ENCODE results near the gene FAM151A.
"Not testable (repeated sequence)": the region's sequence is repeated elsewhere in the genome, so short reads cannot be mapped to it uniquely, and the experiment has no call there.

The FAM151A gene

DNA sequence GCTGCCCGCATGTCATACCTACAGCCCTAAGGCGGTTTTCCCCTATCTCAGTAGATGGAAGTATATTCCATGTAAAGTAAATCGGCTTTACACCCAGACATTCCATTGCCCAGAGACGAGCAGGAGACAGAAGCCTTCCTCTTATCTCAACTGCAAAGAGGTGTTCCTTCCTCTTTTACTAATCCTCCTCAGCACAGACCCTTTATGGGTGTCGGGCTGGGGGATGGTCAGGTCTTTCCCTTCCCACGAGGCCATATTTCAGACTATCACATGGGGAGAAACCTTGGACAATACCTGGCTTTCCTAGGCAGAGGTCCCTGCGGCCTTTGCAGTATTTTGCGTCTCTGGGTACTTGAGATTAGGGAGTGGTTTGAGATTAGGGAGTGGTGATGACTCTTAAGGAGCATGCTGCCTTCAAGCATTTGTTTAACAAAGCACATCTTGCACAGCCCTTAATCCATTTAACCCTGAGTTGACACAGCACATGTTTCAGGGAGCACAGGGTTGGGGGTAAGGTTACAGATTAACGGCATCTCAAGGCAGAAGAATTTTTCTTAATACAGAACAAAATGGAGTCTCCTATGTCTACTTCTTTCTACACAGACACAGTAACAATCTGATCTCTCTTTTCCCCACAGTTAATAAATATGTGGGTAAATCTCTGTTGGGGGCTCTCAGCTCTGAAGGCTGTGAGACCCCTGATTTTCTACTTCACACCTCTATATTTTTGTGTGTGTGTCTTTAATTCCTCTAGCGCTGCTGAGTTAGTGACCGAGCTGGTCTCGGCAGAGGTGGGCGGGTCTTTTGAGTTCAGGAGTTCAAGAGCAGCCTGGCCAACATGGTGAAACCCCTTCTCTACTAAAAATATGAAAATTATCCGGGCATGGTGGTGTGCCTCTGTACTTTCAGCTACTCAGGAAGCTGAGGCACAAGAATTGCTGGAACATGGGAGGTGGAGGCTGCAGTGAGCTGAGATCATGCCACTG, 13.4 kb upstream of the FAM151A start:
- DNase-seq: not testable (repeated sequence)

DNA sequence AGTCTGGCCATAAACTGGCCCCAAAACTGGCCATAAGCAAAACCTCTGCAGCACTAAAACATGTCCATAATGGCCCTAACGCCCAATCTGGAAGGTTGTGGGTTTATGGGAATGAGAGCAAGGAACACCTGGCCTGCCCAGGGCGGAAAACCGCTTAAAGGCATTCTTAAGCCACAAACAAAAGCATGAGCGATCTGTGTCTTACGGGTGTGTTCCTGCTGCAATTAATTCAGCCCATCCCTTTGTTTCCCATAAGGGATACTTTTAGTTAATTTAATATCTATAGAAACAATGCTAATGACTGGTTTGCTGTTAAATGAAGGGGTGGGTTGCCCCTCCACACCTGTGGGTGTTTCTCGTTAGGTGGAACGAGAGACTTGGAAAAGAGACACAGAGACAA, 12.5 kb upstream of the FAM151A start:
- DNase-seq: not testable (repeated sequence)

DNA sequence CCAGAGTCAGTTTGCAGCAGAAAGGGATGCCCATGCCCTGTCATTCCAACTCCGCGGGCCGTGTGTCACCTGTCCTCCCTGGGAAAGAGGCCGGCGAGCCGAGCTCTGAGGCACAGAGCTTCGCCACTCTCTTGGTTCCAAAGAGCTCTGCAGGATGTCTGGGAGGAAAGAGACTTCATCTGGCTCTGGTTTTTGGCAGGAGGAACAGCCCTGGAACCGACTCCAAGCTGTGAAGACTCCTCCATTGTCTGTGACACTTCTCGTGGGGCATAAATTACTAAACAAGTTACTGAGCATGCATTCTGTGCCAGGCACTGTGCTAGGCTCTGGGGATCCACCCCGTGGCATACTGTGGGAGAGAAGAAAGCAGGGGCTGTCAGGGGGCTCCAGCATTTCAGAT, 3.9 kb upstream of the FAM151A start:
- DNase-seq: no peak

DNA sequence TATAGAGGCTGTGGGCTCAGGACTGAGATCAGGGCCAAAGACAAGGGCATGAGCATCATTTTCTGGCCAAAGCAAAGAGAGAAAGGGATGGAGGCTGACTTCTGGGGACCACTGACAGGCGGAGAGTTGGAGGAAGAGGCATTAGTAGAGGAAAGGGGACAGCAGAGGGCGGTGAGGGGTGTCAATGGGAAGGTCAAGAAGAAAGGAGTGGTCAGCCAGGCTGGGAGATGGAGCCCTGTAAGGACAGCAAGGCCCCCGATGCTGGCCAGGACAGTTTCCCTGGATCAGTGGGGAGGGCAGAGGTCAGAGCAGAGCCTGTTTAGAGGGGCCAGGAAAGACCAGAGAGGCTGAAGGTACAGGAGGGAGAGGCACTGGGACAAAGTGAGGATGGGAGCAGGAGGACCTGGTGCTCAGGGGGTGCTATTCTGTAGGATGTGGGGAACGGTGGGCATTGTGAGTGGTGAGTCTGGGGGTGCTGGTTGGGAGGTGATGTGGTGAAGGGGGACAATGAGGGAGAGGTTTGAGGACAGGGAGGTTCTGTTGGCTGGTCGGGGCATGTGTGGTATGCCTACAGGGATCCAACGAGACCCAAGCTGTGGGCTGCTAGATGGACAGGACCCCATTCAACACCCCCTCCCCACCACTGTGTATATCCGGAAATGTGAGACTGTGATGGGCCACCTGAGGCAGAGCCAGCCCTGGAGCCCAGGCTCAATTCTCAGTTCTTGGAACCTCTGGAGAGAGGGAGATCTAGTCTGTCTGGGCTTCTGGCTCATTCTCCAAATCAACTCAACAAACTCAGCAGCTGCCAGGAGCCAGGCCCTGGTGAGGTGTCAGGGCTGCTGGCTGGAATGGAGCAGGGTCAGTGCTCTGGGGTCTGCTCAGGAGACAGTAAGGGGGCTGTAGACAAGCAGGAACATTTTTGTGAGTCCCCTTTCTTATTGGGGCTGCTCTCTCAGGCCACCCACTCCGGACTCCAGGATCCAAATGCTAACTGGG, 1.4 kb upstream of the FAM151A start:
- DNase-seq: no peak

DNA sequence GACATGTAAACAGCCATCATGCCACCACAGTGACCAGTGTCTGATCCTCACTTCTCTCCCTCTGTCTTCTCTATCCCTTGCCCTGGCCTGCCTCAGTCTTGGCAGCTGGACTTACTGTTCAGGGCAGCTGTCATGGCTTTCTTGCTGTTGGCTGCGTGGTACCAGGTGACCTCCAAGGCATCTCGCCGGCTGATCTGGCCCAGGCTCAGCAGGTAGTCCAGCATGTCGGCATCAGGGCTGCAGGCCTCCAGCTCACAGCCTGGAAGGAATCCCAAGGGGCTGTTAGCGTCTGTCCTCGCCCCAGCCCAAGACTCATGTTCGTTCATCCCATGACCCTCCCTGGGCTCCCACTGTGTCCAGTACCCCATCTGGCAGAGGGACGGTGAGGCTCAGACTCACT, 3.6 kb downstream of the FAM151A start:
- no peak for DNase-seq

DNA sequence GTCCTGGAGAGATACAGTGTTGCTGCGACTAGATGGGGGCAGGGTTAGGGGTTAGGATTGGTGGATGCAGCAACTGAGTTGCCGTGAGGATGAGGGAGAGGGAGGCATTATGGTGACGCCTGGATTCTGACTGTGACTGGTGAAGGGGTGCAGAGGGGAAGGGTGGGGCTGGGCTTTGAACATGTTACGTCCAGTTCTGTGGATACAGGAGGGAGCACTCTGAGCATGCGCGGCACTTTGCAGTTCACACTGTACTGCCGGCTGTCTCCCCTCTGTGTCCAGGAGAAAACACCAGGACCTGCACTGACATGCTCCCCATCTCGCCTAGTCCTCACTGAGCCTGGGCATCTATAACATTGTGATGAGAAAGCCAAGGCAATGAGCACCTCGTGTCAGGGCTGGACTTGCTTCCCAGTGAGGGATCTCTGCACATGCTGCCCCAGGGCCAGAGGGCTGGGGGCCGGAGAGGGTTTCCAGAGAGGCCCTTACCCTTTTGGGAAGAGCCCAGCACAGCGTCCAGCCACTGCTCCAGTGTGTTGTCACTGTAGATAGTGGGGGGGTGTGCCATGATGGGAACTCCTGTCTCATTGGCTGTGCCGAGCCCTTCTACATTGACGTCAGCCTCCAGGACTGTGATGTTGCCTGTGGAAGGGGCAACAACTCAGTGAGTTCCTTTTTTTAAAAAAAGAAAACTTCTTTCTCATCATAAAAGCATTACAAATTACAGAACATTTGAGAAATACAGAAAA, 7.6 kb downstream of the FAM151A start:
- DNase-seq: no peak

DNA sequence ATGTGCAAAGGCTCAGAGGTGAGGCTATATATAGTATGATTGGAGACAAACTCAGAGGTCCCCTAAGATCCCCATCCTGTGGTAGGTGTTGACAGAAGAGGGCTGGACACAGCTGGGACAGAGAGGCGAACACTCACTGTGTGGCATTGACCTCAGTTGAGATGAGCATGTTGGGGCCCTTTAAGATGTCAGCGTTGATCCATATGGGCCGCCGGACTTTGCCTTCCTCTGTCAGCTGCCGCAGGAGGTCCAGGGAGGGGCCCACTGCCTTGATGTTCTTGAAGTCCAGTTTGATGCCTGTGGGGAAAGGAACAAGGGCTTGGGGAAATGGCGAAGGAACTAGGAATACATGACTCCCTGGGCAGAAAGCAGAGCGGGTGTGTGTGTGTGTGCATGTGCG, 8.8 kb downstream of the FAM151A start:
- no peak for DNase-seq

DNA sequence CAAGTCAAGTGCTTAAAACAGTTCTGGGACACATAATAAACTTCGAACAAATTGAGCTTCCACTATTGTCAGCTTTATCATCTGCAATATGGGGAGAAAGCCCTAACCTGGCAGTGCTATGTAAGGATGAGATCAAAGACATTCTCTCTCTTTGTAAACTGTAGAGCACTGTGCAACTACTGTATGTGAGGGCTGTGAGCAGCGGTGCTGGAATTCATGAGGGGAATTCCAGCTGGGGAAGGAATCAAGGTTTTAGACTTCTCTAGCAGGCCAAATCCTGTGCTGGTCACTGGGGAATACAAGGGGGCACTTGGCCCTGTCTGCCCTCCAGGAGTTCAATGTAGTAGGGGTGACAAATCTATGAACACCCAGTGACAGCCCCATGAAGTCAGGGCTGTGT, 9.3 kb downstream of the FAM151A start:
- DNase-seq: no peak

DNA sequence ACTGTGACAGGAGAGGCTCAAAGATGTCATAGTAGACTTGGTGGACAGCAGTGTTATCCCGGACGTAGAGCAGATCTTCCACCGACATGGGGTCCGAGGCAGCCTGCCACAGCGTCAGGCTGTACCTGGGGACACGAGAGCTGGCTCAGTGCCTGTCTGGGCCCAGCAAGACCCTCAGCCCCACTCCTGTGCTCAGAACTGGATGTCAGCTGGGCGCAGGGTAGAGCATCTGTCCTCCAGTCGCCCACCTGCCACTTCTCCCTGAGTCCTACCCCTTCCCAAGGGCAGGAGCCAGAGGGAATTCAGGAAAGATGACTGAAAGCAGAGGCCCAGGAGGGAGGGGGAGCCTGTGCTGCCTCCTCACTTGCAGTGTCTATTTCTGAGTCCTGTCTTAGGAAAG, 11.7 kb downstream of the FAM151A start:
- DNase-seq: no peak

DNA sequence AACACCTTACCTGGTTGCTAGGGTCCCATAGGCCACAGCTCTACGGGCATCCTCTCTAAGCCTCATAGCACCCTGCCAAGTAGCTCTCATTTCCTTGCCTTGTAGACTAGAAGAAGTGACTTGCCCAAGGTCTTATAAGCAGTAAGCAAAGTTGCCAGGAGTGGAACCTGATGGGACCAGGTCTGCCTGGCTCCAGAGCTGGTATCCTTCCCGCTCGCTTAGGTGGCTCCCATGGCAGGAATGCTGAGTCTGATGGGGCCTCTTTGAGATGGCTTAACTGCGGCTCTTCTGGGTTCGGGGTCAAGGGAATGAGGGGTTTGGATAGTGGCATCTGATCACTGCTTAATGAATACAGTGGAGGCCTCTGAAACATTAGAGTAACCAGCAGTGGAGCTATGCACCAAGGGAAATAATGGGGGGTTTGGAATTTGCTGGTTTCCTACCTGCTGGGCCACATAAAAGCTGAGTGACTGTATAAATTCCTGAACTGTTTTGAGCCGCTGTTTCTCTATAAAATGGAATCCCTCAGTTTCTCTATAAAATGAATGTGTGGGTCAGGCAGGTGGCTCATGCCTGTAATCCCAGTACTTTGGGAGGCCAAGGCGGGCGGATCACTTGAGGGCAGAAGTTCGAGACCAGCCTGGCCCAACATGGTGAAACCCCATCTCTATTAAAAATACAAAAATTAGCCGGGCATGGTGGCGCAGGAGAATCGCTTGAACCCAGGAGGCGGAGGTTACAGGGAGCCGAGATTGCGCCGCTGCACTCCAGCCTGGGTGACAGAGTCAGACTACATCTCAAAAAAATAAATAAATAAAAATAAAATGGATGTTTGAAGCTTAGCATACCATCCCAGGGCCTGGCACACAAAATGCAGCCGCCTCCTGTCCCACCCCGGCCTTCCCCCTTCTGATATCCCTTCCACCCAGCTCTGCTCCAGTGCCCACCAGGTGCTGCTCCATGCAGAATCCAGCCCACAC, 12.4 kb downstream of the FAM151A start:
- DNase-seq: no peak

DNA sequence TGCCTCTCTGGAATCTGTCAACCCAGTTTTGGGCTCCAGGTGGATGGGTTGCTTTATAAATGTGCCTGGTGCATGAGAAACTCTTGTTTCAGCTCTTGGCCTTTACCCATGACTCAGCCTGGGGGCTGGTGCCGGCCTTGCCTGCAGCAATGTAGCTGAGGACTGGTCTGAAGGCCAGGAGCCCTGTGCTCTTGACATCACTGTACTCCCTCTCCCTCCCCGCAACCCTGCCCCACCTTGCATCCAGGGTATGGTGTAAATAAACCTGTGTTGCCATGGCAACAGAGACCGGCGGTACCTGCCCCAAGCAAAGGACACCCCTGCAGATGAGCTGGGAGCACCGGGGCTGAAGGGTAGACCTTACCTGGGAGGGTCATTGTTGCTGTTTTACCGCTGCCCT, 13.3 kb downstream of the FAM151A start:
- no peak for DNase-seq

DNA sequence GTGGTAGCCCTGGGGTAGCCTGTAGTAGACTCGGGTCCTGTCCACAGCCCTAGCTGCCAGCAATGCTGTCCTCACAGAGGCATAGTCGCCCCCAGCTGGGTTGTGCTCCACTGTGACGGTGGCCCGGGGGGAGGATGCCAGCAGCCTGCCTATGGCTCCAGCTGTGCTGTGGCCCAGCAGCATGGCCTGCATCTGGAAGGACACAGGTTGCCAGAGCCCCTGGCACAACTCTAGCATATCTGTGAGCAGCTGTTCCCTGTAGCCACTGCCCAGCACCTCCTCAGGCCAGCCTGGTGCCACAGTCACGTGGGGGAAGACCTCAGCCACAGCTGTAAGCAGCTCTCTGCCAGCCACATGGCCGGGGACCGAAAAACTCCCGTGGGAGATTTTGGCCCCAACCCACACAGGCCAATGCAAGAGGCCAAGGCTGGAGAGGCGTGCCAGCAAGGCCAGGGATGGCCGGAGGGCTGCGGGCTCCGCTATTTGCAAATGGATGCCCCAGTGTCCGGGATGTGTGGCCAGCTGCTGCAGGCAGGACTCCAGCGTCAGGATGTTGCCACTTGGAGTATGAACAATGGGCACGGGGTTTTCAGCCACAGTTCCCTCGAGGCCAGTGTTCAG, 13.9 kb downstream of the FAM151A start:
- DNase-seq: no peak

DNA sequence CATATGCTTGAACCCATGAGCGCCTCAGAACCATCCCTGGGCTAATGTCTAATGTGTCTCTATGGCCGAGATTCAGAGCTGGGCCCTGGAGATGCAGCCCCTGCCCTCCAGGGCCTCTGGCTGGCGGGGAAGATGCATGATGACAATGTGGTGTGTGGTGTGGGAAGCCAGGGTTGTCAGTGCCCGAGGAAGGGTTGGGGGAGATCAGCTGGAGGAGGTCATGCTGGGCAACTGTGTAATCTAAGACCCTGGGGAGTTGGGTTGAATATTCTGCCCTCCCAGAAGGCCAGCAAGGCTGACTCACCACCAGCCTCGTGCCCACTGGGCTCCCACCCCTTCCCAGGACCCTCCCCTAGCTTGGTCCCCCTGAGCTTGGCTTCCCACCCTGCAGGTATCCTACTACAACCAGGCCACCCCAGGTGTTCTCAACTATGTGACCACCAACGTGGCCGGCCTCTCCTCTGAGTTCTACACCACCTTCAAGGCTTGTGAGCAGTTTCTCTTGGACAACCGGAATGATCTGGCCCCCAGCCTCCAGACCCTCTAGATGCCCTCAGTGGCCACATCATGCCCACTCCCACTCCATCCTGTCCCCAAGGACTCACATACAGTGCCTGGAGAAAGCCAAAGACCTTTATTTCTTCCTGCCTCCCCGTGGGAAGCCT, 14.6 kb downstream of the FAM151A start:
- no peak for DNase-seq

DNA sequence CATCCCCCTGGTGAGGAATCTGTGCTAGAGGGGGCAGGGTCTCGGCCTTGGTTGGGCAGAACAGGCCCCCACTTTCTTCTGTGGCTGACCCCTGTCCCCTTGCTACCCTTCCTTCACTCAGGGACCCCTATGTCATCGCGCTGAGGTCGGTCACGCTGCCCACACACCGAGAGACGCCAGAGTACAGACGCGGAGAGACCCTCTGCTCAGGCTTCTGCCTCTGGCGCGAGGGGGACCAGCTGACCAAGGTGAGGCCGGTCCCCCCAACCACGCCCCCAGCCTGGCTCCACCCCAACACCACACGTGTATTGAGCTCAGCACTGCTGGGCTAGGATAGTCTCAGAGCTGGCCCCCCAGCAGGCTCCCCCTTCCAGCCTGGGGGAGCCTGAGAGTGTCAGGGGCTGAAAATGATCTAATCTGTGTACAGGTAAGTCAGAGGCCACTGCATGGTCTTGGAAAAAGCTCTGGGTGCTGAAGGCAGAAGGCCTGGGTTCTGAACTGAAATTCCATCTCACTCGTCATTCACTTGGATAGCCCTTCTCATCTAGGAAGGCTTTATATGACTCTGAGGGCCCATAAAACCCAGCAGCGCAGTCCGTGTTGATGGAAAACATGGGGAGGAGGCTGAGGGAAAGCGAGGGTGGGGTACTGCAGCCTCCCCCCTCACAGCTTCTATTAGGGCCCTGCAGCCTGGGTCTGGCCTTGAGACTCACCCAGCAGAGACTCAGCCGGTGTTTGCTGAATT, 15.3 kb downstream of the FAM151A start:
- DNase-seq: no peak

DNA sequence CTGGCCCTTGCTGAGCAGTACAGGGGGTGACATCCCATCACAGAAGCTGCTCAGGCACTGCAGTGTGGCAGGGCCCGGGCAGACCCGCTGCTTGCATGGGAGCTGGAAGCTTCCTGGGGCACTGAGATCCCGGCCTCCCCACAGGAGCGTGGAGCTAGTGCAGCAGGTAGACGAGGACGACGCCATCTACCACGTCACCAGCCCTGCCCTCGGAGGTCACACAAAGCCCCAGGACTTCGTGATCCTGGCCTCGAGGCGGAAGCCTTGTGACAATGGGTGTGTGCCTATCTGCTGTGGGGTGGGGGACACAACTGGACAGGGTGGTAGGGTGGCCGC, 16.4 kb downstream of the FAM151A start:
- no peak for DNase-seq

DNA sequence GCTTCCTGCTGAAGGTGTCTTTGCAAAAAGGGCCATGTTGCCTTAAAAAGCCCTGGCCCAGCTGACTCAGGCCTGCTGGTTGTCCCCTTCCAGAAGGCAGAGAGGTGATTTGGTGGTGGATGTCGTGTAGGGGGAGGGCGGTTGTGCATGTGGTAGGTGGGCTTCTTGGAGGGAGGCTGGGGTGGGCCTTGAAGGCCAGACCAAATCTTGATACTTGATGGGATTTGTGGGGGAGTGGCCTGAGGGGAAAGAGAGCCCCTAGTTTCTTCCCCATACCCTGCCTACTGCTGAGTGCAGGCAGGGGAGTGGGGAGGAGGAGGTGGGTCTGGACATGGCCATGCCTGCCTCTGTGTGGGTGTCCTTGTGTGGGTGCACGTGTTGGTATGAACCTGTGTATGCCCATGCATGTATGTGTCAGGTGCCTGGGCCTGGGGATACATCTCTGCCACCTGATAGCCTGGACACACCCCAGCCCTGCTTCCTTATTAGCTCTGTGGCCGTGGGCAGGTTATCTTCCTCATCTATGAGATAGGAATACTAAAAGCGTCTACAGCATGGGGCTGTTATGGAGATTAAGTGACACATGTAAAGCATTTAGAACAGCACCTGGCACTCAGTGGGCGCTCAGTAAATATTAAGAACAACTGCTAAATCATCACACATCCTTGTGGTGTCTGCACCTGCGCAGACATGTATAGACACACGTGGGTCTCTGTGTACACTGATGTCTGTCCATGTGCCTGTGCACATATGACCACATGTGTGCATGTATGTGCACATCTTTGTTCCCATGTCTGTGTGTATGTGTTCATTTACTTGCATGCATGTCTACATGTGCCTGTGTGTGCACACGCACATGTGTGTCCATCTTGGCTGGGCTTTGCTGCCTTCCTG, 17.0 kb downstream of the FAM151A start:
- DNase-seq: no peak

DNA sequence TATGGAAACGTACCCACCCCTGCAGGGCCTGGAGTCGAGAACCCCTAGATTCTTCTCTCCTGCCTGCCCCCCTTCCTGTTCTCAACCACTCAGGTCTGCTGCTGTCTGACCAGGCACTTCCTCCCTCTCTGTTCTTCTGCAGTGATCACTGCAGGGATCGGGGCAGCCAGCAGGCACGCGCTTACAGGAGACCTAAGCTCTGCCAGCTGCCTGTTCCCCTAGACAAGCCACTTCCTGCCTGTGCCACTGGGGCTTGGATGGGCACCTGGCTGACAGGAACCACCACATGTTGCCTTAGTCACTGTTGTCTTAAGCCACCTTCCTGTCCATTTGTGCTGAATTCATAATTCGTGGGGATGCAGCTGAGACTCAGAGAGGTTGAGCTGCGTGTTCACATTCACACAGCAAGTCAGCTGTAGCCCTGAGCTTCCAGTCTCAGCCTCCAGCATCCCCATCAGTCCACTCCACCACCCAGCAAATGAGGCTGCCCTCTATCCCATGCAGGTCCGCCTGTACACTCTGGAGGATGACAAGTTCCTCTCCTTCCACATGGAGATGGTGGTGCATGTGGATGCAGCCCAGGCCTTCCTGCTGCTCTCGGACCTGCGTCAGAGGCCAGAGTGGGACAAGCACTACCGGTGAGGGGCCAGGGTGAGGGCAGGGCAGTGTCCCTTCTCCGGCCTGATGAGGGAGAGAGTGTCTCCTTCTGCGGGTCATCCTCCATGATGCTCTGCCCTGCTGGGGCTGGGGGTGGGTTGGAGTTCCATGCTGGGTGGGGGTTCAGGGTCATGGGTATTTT, 18.6 kb downstream of the FAM151A start:
- DNase-seq: peak; percentile 60

DNA sequence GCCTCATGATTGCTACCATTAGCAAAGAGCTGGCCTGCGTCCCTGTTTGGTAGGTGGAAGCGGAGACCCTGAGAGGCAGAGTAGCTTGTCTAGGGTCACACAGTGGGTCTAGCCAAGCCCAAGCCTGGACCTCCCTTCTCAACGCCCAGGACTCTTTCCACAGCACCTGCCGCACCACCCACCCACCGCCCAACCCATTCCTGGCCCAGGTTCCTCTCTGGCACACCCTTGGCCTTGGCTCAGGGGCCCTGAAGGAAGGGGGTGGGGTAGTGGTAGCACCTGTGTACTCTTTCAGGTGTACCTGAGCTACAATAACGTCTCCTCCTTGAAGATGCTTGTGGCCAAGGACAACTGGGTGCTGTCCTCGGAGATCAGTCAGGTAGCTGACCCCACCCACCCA, 19.3 kb downstream of the FAM151A start:
- no peak for DNase-seq

All from activated CD8-positive, alpha-beta memory T cell treated with anti-CD3 and anti-CD28 coated beads, Interleukin-2, amount 50 U/mL, for 48 hours (primary cell).